IMR-90 (cell line): ENCODE data around the gene SGPL1. TPM values are rescaled to one million over a fixed set of nuclear protein-coding genes. Genes with fewer than 3 reads are reported as not detected.

Source experiments
- ATAC-seq: fragments of 200-7000 bp; cut with Tn5 transposase; 2 replicates; pipeline ENCODE4 v1.9.1; 2020; ENCODE audit warnings: low read depth, mild to moderate bottlenecking, moderate library complexity
- BruUV-seq: library from RNA; stranded (reverse); fragments of 400-500 nt; replicated peaks from 2 replicates; lab custom pipeline; 2021; lab: Mats Ljungman, UMichigan
- CTCF ChIA-PET: fragments of 300-600 bp; formaldehyde crosslinking; extraction: SDS; loops from one replicate; lab custom pipeline; 2021; ENCODE audit warnings: antibody characterized with exemption; lab: Yijun Ruan, JAX
- POLR2A ChIA-PET: fragments of 300-600 bp; sonication (Branson Sonifier 250); formaldehyde crosslinking; loops from one replicate; lab custom pipeline; 2022; ENCODE audit warnings: antibody characterized with exemption; ENCODE audit not compliant: unreplicated experiment; lab: Charles Lee
- DNase-seq: peaks from one replicate; pipeline ENCODE4 v3.0.0; 2013
- H2AFZ ChIP-seq: replicated peaks from 2 replicates; pipeline ENCODE3; 2013; ENCODE audit warnings: low read length, mild to moderate bottlenecking; ENCODE audit not compliant: poor library complexity
- H2AK5ac ChIP-seq: 2 replicates; pipeline ENCODE4 v1.6.1; 2013; ENCODE audit warnings: low read depth, low read length, inconsistent platforms
- H2AK9ac ChIP-seq: replicated peaks from 2 replicates; pipeline ENCODE3; 2013; ENCODE audit warnings: mild to moderate bottlenecking, low read depth, low read length, moderate library complexity; ENCODE audit not compliant: poor library complexity
- H2BK120ac ChIP-seq: 2 replicates; pipeline ENCODE4 v1.6.1; 2013; ENCODE audit warnings: low read depth, low read length, inconsistent platforms
- H2BK15ac ChIP-seq: 3 replicates; pipeline ENCODE4 v1.6.1; 2013; ENCODE audit warnings: low read depth, low read length, inconsistent platforms
- H2BK20ac ChIP-seq: 2 replicates; pipeline ENCODE4 v1.6.1; 2013; ENCODE audit warnings: low read depth, mild to moderate bottlenecking, inconsistent platforms, low read length, moderate library complexity
- H2BK5ac ChIP-seq: 2 replicates; pipeline ENCODE4 v1.6.1; 2013; ENCODE audit warnings: mild to moderate bottlenecking, low read depth, low read length, inconsistent platforms; ENCODE audit not compliant: poor library complexity, severe bottlenecking
- H3K14ac ChIP-seq: replicated peaks from 2 replicates; pipeline ENCODE4 v1.6.1; 2013; ENCODE audit warnings: low read depth, low read length, inconsistent platforms
- H3K18ac ChIP-seq: 2 replicates; pipeline ENCODE4 v1.6.1; 2013; ENCODE audit warnings: low read depth, low read length, control low read depth
- H3K23ac ChIP-seq: 2 replicates; pipeline ENCODE4 v1.6.1; 2013; ENCODE audit warnings: low read depth, low read length, inconsistent platforms
- H3K27ac ChIP-seq: 2 replicates; pipeline ENCODE4 v1.5.1; 2013; ENCODE audit warnings: mild to moderate bottlenecking, control low read depth, low read length; ENCODE audit not compliant: insufficient read depth
- H3K27me3 ChIP-seq: 2 replicates; pipeline ENCODE4 v1.6.1; 2013; ENCODE audit warnings: low read length; ENCODE audit not compliant: control insufficient read depth, insufficient read depth
- H3K36me3 ChIP-seq: 2 replicates; pipeline ENCODE4 v1.6.1; 2013; ENCODE audit warnings: low read length, mixed read lengths; ENCODE audit not compliant: control insufficient read depth, insufficient read depth
- H3K4ac ChIP-seq: 2 replicates; pipeline ENCODE4 v1.6.1; 2013; ENCODE audit warnings: low read depth, low read length, inconsistent platforms
- H3K4me1 ChIP-seq: 2 replicates; pipeline ENCODE4 v1.6.1; 2013; ENCODE audit warnings: low read length, mixed read lengths; ENCODE audit not compliant: control insufficient read depth, insufficient read depth
- H3K4me2 ChIP-seq: 2 replicates; pipeline ENCODE4 v1.6.1; 2013; ENCODE audit warnings: low read depth, mild to moderate bottlenecking, control low read depth, low read length, moderate library complexity
- H3K4me3 ChIP-seq: 2 replicates; pipeline ENCODE4 v1.5.1; 2013; ENCODE audit warnings: low read depth, mild to moderate bottlenecking, control low read depth, low read length, moderate library complexity; ENCODE audit not compliant: insufficient read depth
- H3K56ac ChIP-seq: 2 replicates; pipeline ENCODE4 v1.6.1; 2013; ENCODE audit warnings: low read length, inconsistent platforms; ENCODE audit not compliant: insufficient read depth; ENCODE audit errors: extremely low read depth
- H3K79me1 ChIP-seq, 2 experiments: 2 replicates each; pipeline ENCODE4 v1.6.1; 2013; ENCODE audit warnings: low read length in 2 of 2, inconsistent platforms in 1 of 2, low read depth in 1 of 2
- H3K9ac ChIP-seq: 2 replicates; pipeline ENCODE4 v1.6.1; 2013; ENCODE audit warnings: low read depth, low read length, control low read depth
- H3K9me1 ChIP-seq: 2 replicates; pipeline ENCODE4 v1.6.1; 2013; ENCODE audit warnings: low read length, inconsistent platforms; ENCODE audit not compliant: insufficient read depth
- H3K9me3 ChIP-seq: 2 replicates; pipeline ENCODE4 v1.6.1; 2013; ENCODE audit warnings: low read length; ENCODE audit not compliant: control insufficient read depth, insufficient read depth
- H4K20me1 ChIP-seq: 2 replicates; pipeline ENCODE4 v1.6.1; 2013; ENCODE audit warnings: low read length, inconsistent platforms; ENCODE audit not compliant: insufficient read depth
- H4K5ac ChIP-seq: 2 replicates; pipeline ENCODE4 v1.6.1; 2013; ENCODE audit warnings: mild to moderate bottlenecking, low read depth, low read length, control low read depth
- H4K8ac ChIP-seq, 2 experiments: 2 replicates each; pipeline ENCODE4 v1.6.1; 2013; ENCODE audit warnings: low read depth in 2 of 2, low read length in 2 of 2, control low read depth in 1 of 2, inconsistent platforms in 1 of 2
- H4K91ac ChIP-seq: 2 replicates; pipeline ENCODE4 v1.6.1; 2013; ENCODE audit warnings: low read depth, low read length, inconsistent platforms; ENCODE audit not compliant: insufficient read depth
- BHLHE40 ChIP-seq: fragments of 150-350 bp; IDR thresholded peaks from 2 replicates; pipeline ENCODE4 v1.6.1; 2016; ENCODE audit warnings: mild to moderate bottlenecking, low read depth, low read length
- CHD1 ChIP-seq: IDR thresholded peaks from 2 replicates; pipeline ENCODE4 v1.6.1; 2012; ENCODE audit warnings: low read depth, low read length, improper control_type of control experiment
- MAFK ChIP-seq: IDR thresholded peaks from 2 replicates; pipeline ENCODE4 v1.6.1; 2012; ENCODE audit warnings: low read depth, low read length, improper control_type of control experiment
- MAZ ChIP-seq: IDR thresholded peaks from 2 replicates; pipeline ENCODE4 v1.6.1; 2012; ENCODE audit warnings: low read depth, mild to moderate bottlenecking, low read length, improper control_type of control experiment, moderate library complexity, borderline replicate concordance
- MXI1 ChIP-seq: IDR thresholded peaks from 2 replicates; pipeline ENCODE4 v1.6.1; 2012; ENCODE audit warnings: low read depth, mild to moderate bottlenecking, low read length, moderate library complexity, borderline replicate concordance
- NFE2L2 ChIP-seq: fragments of 150-350 bp; IDR thresholded peaks from 2 replicates; pipeline ENCODE4 v1.6.1; 2016; ENCODE audit warnings: low read depth, mild to moderate bottlenecking, low read length
- POLR2A ChIP-seq: IDR thresholded peaks from 2 replicates; pipeline ENCODE4 v1.6.1; 2012; ENCODE audit warnings: mild to moderate bottlenecking, low read depth, low read length
- RAD21 ChIP-seq: IDR thresholded peaks from 2 replicates; pipeline ENCODE4 v1.6.1; 2012; ENCODE audit warnings: low read length, improper control_type of control experiment
- RCOR1 ChIP-seq: IDR thresholded peaks from 2 replicates; pipeline ENCODE4 v1.6.1; 2012; ENCODE audit warnings: mild to moderate bottlenecking, low read length, improper control_type of control experiment; ENCODE audit not compliant: insufficient replicate concordance
- RFX5 ChIP-seq: IDR thresholded peaks from 2 replicates; pipeline ENCODE4 v1.8.0; 2012; ENCODE audit warnings: low read depth, mild to moderate bottlenecking, low read length, moderate library complexity
- SMC3 ChIP-seq: fragments of 150-350 bp; IDR thresholded peaks from 2 replicates; pipeline ENCODE4 v1.6.1; 2016; ENCODE audit warnings: low read depth, mild to moderate bottlenecking, antibody characterized with exemption, low read length, moderate library complexity
- WGBS, 2 experiments: methylation state at CpG; one replicate each; pipeline versions ENCODE4 v1.1.5 to v1.1.7; 2013; ENCODE audit warnings: missing lambda C conversion rate in 2 of 2; ENCODE audit not compliant: insufficient read length in 1 of 2; ENCODE audit errors: extremely low coverage in 2 of 2; 5-methylcytosine and 5-hydroxymethylcytosine counted together
- dilution Hi-C: fragments of 300-500 bp; cut with HindIII; formaldehyde crosslinking; loops from one replicate; pipeline ENCODE4 v1.14.3; 2018; ENCODE audit warnings: low sequenced_read_pairs; ENCODE audit not compliant: unreplicated experiment
- in situ Hi-C: fragments of 300-500 bp; cut with MboI; formaldehyde crosslinking; loops from 3 replicates; pipeline ENCODE4 v1.14.3; 2019; ENCODE audit warnings: low sequenced_read_pairs, inconsistent platforms, mixed read lengths
- intact Hi-C: fragments of 100-400 bp; cut with micrococcal nuclease; formaldehyde crosslinking; loops from 2 replicates; pipeline ENCODE4 v1.10.0; 2022
- polyA plus RNA-seq, 3 experiments: library from polyadenylated mRNA; depleted of rRNA; stranded (reverse); fragments of >200 nt; gene quantifications; 2 replicates each; pipeline ENCODE4 v1.2.3, GENCODE V29; 2012; ENCODE audit warnings: low replicate concordance in 1 of 3
- total RNA-seq: library from RNA; depleted of rRNA; stranded (reverse); fragments of >200 nt; gene quantifications from 2 replicates; pipeline ENCODE4 v1.2.3, GENCODE V29; 2012
- TF ChIP-seq, protein P1 (sequence below): conservative IDR thresholded peaks from 2 replicates; pipeline ENCODE4 v1.5.1; 2012; ENCODE audit warnings: mild to moderate bottlenecking, low read depth, low read length, improper control_type of control experiment
- TF ChIP-seq, protein P2 (sequence below): fragments of 150-350 bp; IDR thresholded peaks from 2 replicates; pipeline ENCODE4 v1.6.1; 2017; ENCODE audit warnings: mild to moderate bottlenecking, antibody characterized with exemption, low read length, low read depth
- TF ChIP-seq, protein P3 (sequence below): fragments of 150-350 bp; IDR thresholded peaks from 2 replicates; pipeline ENCODE4 v1.6.1; 2016; ENCODE audit warnings: low read depth, mild to moderate bottlenecking, low read length, moderate library complexity, borderline replicate concordance

The SGPL1 gene
- total and polyA plus RNA-seq, 2 of the 4 experiments (the other 2 are of a cell fraction), result 12.2 to 26.7 TPM

DNA sequence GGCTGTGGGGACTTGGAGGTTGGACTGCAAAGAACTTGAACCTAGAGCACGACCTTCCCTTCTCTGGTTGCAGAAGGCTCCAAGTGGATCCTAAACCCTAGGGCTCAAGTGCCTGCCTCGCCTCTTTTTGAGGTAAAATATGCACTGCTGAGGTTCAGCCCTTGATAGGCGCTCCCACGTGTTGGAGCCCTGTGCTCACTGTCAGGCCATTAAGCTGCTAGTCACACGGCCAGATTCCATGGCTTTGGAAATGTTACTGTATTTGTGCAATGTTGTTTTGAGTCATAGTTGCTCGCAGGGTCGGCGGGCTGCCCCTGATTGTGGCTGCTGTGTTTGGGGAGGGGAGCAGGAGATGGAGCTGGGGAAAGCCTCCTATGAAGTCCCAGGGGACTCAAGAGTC, 112.4 kb downstream of the SGPL1 start:
- dilution Hi-C loops (no loop called here), intact Hi-C loops (loop anchor here (5.0 kb wide), 1 partner anchor 339 kb away; no protein-coding TSS in a partner anchor), in situ Hi-C loops (loop anchor here (5.0 kb wide), 1 partner anchor 359 kb away; no protein-coding TSS in a partner anchor)
- Histone ChIP-seq H4K20me1 (no peaks in the 10 kb centered on the region), H4K5ac (no peak overlapping the region), H3K23ac (no peak overlapping the region), H3K14ac (no peak overlapping the region), H3K9me1 (no peaks in the 10 kb centered on the region), H3K4me2 (no peak overlapping the region), H3K9ac (no peak overlapping the region), H2AK5ac (no peak overlapping the region), H2AK9ac (no peak overlapping the region), H2BK120ac (no peak overlapping the region), H4K91ac (no peak overlapping the region), H2AFZ (no peak overlapping the region), H2BK5ac (no peak overlapping the region), H2BK15ac (no peak overlapping the region), H3K36me3 (no peaks in the 10 kb centered on the region), H3K56ac (no peak overlapping the region), H3K9me3 (no peaks in the 10 kb centered on the region), H3K27me3 (peaks cover 62% of the 10 kb centered on the region), H3K4me1 (no peaks in the 10 kb centered on the region), H4K8ac (no peak overlapping the region), H3K27ac (no peak overlapping the region), H3K4ac (no peak overlapping the region), H3K79me1 (no peaks in the 10 kb centered on the region), H2BK20ac (no peak overlapping the region), H3K4me3 (no peak overlapping the region), H3K18ac (no peak overlapping the region)
- TF ChIP-seq BHLHE40 (no peak), SMC3 (no peak), RCOR1 (no peak), POLR2A (no peak), CHD1 (no peak), NFE2L2 (no peak), RFX5 (no peak), MAZ (no peak), RAD21 (no peak), MAFK (no peak), MXI1 (no peak)
- TF ChIP-seq, protein P1, sequence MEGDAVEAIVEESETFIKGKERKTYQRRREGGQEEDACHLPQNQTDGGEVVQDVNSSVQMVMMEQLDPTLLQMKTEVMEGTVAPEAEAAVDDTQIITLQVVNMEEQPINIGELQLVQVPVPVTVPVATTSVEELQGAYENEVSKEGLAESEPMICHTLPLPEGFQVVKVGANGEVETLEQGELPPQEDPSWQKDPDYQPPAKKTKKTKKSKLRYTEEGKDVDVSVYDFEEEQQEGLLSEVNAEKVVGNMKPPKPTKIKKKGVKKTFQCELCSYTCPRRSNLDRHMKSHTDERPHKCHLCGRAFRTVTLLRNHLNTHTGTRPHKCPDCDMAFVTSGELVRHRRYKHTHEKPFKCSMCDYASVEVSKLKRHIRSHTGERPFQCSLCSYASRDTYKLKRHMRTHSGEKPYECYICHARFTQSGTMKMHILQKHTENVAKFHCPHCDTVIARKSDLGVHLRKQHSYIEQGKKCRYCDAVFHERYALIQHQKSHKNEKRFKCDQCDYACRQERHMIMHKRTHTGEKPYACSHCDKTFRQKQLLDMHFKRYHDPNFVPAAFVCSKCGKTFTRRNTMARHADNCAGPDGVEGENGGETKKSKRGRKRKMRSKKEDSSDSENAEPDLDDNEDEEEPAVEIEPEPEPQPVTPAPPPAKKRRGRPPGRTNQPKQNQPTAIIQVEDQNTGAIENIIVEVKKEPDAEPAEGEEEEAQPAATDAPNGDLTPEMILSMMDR, result no peak
- TF ChIP-seq, protein P2, sequence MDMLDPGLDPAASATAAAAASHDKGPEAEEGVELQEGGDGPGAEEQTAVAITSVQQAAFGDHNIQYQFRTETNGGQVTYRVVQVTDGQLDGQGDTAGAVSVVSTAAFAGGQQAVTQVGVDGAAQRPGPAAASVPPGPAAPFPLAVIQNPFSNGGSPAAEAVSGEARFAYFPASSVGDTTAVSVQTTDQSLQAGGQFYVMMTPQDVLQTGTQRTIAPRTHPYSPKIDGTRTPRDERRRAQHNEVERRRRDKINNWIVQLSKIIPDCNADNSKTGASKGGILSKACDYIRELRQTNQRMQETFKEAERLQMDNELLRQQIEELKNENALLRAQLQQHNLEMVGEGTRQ, result no peak
- TF ChIP-seq, protein P3, sequence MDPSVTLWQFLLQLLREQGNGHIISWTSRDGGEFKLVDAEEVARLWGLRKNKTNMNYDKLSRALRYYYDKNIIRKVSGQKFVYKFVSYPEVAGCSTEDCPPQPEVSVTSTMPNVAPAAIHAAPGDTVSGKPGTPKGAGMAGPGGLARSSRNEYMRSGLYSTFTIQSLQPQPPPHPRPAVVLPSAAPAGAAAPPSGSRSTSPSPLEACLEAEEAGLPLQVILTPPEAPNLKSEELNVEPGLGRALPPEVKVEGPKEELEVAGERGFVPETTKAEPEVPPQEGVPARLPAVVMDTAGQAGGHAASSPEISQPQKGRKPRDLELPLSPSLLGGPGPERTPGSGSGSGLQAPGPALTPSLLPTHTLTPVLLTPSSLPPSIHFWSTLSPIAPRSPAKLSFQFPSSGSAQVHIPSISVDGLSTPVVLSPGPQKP, result no peak
- 56% methylated on average over 7 of the region's 8 CpGs; no CpG with 5 or more reads in 1 of the 2 experiments for WGBS, 2 experiments
- BruUV-seq, result no TSS peak
- ChIA-PET POLR2A (no interaction called here), CTCF (no interaction called here)
- DNase-seq (no peak), ATAC-seq (no peak)
